MM.1S (cell line): Measurements from ENCODE around the gene PRKAG2.

Experiments
- EZH2 ChIP-seq: fragments of 300-600 bp; sonication (generic); optimal IDR thresholded peaks from 2 replicates; pipeline ENCODE3; 2017; ENCODE audit warnings: low read depth, mild to moderate bottlenecking, antibody characterized with exemption, low read length, mixed read lengths
- TF ChIP-seq, protein P1 (sequence below): fragments of 300-600 bp; sonication (generic); IDR thresholded peaks from 2 replicates; pipeline ENCODE4 v1.5.1; 2016; ENCODE audit warnings: antibody characterized with exemption, low read length, mixed read lengths

GRCh38 chr7:151821226-151821625 lies 55.7 kb downstream of the PRKAG2 start:
- TF ChIP-seq, protein P1, sequence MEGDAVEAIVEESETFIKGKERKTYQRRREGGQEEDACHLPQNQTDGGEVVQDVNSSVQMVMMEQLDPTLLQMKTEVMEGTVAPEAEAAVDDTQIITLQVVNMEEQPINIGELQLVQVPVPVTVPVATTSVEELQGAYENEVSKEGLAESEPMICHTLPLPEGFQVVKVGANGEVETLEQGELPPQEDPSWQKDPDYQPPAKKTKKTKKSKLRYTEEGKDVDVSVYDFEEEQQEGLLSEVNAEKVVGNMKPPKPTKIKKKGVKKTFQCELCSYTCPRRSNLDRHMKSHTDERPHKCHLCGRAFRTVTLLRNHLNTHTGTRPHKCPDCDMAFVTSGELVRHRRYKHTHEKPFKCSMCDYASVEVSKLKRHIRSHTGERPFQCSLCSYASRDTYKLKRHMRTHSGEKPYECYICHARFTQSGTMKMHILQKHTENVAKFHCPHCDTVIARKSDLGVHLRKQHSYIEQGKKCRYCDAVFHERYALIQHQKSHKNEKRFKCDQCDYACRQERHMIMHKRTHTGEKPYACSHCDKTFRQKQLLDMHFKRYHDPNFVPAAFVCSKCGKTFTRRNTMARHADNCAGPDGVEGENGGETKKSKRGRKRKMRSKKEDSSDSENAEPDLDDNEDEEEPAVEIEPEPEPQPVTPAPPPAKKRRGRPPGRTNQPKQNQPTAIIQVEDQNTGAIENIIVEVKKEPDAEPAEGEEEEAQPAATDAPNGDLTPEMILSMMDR: no peak
- TF ChIP-seq EZH2: no peak
